Adrenal gland (tissue), 12 donors: ENCODE data around the gene ALG2. TPM values are rescaled to one million over a fixed set of nuclear protein-coding genes. Genes with fewer than 3 reads are reported as not detected.

ENCODE experiments used
- DNase-seq, 7 donors: peaks; one replicate each; pipeline ENCODE4 v3.0.0-alpha.2; 2019 to 2020
- H3K27ac ChIP-seq, 5 donors: fragments of 200-600 bp; sonication (generic) in 4 of 5; 1 replicate in 3 of 5; 2 replicates in 2 of 5; pipeline versions ENCODE4 v1.5.1 to v1.8.0; 2016 to 2020; ENCODE audit warnings: mild to moderate bottlenecking in 1 of 5
- H3K27me3 ChIP-seq: fragments of 200-600 bp; 2 replicates; pipeline ENCODE4 v1.8.0; 2021
- H3K36me3 ChIP-seq, 2 donors: fragments of 200-600 bp; replicated peaks in 1 of 2; 1 replicate in 1 of 2; 2 replicates in 1 of 2; pipeline versions ENCODE4 v1.5.1 to v1.8.0; 2018 to 2022
- H3K4me1 ChIP-seq, 2 donors: fragments of 200-600 bp; replicated peaks in 1 of 2; 1 replicate in 1 of 2; 2 replicates in 1 of 2; pipeline versions ENCODE4 v1.5.1 to v1.8.0; 2018 to 2021
- H3K4me3 ChIP-seq, 4 donors: fragments of 200-600 bp; sonication (generic) in 3 of 4; one replicate each; pipeline ENCODE4 v1.5.1; 2016 to 2018
- H3K9me3 ChIP-seq, 3 donors: fragments of 200-600 bp; sonication (generic) in 1 of 3; replicated peaks in 1 of 3; 1 replicate in 2 of 3; 2 replicates in 1 of 3; pipeline versions ENCODE4 v1.5.1 to v1.8.0; 2016 to 2021
- CTCF ChIP-seq, 6 experiments: fragments of 450-650 bp in 4 of 6; fragments of 200-600 bp in 2 of 6; sonication (generic) in 1 of 6; IDR thresholded peaks; 1 replicate in 5 of 6; 2 replicates in 1 of 6; pipeline versions ENCODE4 v1.5.1 to v1.8.0; 2016 to 2021; ENCODE audit warnings: antibody characterized with exemption in 6 of 6, mild to moderate bottlenecking in 2 of 6, moderate library complexity in 1 of 6
- POLR2A ChIP-seq, 2 donors: fragments of 450-650 bp; IDR thresholded peaks; one replicate each; pipeline ENCODE4 v1.6.1; 2017; ENCODE audit warnings: antibody characterized with exemption in 2 of 2, mild to moderate bottlenecking in 2 of 2, moderate library complexity in 1 of 2
- WGBS, 4 donors: extraction: QIAGEN DNeasy Blood & Tissue Kit in 2 of 4; methylation state at CpG; one replicate each; pipeline versions ENCODE4 v1.1.5 to v1.1.7; 2013 to 2017; 5-methylcytosine and 5-hydroxymethylcytosine counted together
- intact Hi-C, 2 donors: fragments of 100-400 bp; cut with DNase I; formaldehyde crosslinking; loops; one replicate each; pipeline versions ENCODE4 v1.14.1 to v1.15.0; 2022 to 2023
- polyA plus RNA-seq, 3 donors: library from polyadenylated mRNA; stranded (reverse); fragments of 200-250 nt in 2 of 3; fragments of 350-450 nt in 1 of 3; fragmentation: Illumina TruSeq in 1 of 3; extraction: RNeasy Lipid Tissue Mini Kit (QIAGEN cat#74804) in 1 of 3; gene quantifications; one replicate each; pipeline ENCODE4 v1.2.3, GENCODE V29; 2013 to 2014
- total RNA-seq, 9 donors: library from RNA; depleted of rRNA in 4 of 9; stranded (reverse); fragments of >200 nt in 4 of 9; fragments of 120-200 nt in 1 of 9; fragmentation: NEBNext Ultra II Directional in 1 of 9; extraction: Animal tissue kit (Norgen Biotek cat#: 25700) in 1 of 9; gene quantifications; one replicate each; pipeline versions ENCODE4 v1.1.0 to v1.2.4, GENCODE V29; 2013 to 2023
- donor health status: healthy with polysubstance abuse.
- donor health status: Bipolar disorder and iron deficiency.
- donor health status: DM: yes; HTN: yes; CAD: no.
- donor health status: DM: no; HTN: no; CAD: no.
- donor health status: DM: no; HTN: no; CAD: no.
- donor health status: DM: yes; HTN: yes; CAD: no.

ALG2 gene
- total and polyA plus RNA-seq, 12 donors: 19.2 to 144 (median 60.8) TPM

GRCh38 chr9:99253772-99254431 lies 32.2 kb upstream of the ALG2 start:
- DNase-seq: no peak
- WGBS, 4 donors: 69 to 80% (median 74%) methylated on average over 15 of the region's 15 CpGs
- H3K36me3 ChIP-seq: no peaks in the 10 kb centered on the region
- no peaks in the 10 kb centered on the region for H3K9me3 ChIP-seq
- no peak overlapping the region for H3K4me3 ChIP-seq
- no peaks in the 10 kb centered on the region for H3K4me1 ChIP-seq
- intact Hi-C loops: no loop called here
- no peak overlapping the region for H3K27ac ChIP-seq
- no peaks in the 10 kb centered on the region for H3K27me3 ChIP-seq
- TF ChIP-seq POLR2A (IDR thresholded peaks at IDR 0.05) (no peak), CTCF (IDR thresholded peaks at IDR 0.05) (no peak)

GRCh38 chr9:99253134-99253533 lies 31.4 kb upstream of the ALG2 start:
- H3K27ac ChIP-seq: no peak overlapping the region
- no peak for DNase-seq
- no peaks in the 10 kb centered on the region for H3K4me1 ChIP-seq
- TF ChIP-seq POLR2A (IDR thresholded peaks at IDR 0.05) (no peak), CTCF (IDR thresholded peaks at IDR 0.05) (no peak)
- H3K4me3 ChIP-seq: no peak overlapping the region
- H3K9me3 ChIP-seq: no peaks in the 10 kb centered on the region
- intact Hi-C loops: no loop called here
- H3K36me3 ChIP-seq: no peaks in the 10 kb centered on the region
- no peaks in the 10 kb centered on the region for H3K27me3 ChIP-seq
- WGBS, 4 donors: 90 to 98% (median 95%) methylated on average over 2 of the region's 2 CpGs

- 88 to 96% (median 90%) methylated on average over 4 of the region's 4 CpGs for WGBS, 4 donors
- Histone ChIP-seq H3K27ac (no peak overlapping the region), H3K27me3 (no peaks in the 10 kb centered on the region), H3K4me3 (no peak overlapping the region), H3K9me3 (no peaks in the 10 kb centered on the region), H3K36me3 (no peaks in the 10 kb centered on the region), H3K4me1 (no peaks in the 10 kb centered on the region)
- TF ChIP-seq POLR2A (IDR thresholded peaks at IDR 0.05) (no peak), CTCF (IDR thresholded peaks at IDR 0.05) (no peak)
- DNase-seq: no peak
- intact Hi-C loops: no loop called here
Observed at GRCh38 chr9:99251157-99251556, 29.4 kb upstream of the ALG2 start.

GRCh38 chr9:99249619-99250018 lies 27.9 kb upstream of the ALG2 start:
- no peaks in the 10 kb centered on the region for H3K36me3 ChIP-seq
- no peaks in the 10 kb centered on the region for H3K9me3 ChIP-seq
- no peak overlapping the region for H3K27ac ChIP-seq
- no peaks in the 10 kb centered on the region for H3K4me1 ChIP-seq
- DNase-seq: no peak
- intact Hi-C loops: no loop called here
- no peak overlapping the region for H3K4me3 ChIP-seq
- no peak for TF ChIP-seq CTCF (IDR thresholded peaks at IDR 0.05)
- TF ChIP-seq POLR2A (IDR thresholded peaks at IDR 0.05): no peak
- H3K27me3 ChIP-seq: no peaks in the 10 kb centered on the region
